Measurements from ENCODE around the gene BMI1. TPM values are rescaled to one million over a fixed set of nuclear protein-coding genes. Genes with fewer than 3 reads are reported as not detected.

Gene BMI1
- total RNA-seq, 1 experiment from 2014 or later, result 85.2 TPM

DNA sequence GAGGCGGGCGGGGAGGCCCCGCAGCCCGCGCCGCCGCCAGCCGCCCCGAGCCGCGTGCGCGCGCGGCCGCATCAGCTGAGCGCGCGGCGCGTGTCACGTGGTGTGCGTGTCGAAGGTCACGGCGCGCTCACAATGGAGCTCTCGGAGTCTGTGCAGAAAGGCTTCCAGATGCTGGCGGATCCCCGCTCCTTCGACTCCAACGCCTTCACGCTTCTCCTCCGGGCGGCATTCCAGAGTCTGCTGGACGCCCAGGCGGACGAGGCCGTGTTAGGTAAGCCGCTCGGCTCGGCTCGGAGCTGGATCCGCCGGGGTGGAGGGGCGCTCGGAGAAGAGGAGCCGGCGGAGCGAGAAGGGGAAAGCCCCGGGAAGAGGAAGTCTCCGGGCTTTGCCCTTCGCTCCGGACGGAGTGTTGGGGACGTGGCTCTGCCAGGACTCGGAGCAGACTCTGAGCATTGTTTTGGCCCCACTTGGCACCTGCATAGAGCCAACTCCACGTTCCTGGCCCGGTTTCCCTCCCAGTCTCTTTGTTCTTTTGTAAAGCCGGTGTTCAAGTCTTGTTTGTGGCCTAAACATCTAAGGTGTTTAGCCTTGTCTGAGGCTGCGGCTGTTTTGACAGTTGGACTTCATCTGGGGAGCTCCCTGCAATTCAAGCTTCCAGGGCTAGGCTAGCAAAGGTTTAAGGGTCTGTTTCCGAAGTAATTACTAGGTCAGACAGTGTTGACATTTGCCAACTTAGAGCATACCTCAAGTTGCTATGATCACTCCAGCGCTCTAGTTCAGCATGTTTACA, 4.4 kb upstream of the BMI1 start, which contains the start of gene COMMD3:
Gene COMMD3 (plus strand): TSS at position 103 of the 790 bp plus-strand sequence. CDS start 30 bp downstream, at position 133.
- intact Hi-C loops (cut with micrococcal nuclease; ENCODE audit: unreplicated experiment), result loop anchor here (5.0 kb wide), 1 partner anchor 89 kb away; no protein-coding TSS in a partner anchor
- H3K4me3 ChIP-seq (ENCODE audit: low read depth, low read length, poor library complexity, severe bottlenecking), result peak within 1 kb of the TSS; percentile 88
- no peaks in the 10 kb centered on the region for H3K9me3 ChIP-seq (ENCODE audit: low read depth, low read length, poor library complexity, severe bottlenecking)
- no peaks in the 10 kb centered on the region for H3K27me3 ChIP-seq (replicated peaks; ENCODE audit: insufficient read depth, low read depth, low read length, poor library complexity)
- H3K27ac ChIP-seq (ENCODE audit: low read depth, low read length, poor library complexity, severe bottlenecking), result peak within 1 kb of the TSS; percentile 90
- TF ChIP-seq, protein P1, sequence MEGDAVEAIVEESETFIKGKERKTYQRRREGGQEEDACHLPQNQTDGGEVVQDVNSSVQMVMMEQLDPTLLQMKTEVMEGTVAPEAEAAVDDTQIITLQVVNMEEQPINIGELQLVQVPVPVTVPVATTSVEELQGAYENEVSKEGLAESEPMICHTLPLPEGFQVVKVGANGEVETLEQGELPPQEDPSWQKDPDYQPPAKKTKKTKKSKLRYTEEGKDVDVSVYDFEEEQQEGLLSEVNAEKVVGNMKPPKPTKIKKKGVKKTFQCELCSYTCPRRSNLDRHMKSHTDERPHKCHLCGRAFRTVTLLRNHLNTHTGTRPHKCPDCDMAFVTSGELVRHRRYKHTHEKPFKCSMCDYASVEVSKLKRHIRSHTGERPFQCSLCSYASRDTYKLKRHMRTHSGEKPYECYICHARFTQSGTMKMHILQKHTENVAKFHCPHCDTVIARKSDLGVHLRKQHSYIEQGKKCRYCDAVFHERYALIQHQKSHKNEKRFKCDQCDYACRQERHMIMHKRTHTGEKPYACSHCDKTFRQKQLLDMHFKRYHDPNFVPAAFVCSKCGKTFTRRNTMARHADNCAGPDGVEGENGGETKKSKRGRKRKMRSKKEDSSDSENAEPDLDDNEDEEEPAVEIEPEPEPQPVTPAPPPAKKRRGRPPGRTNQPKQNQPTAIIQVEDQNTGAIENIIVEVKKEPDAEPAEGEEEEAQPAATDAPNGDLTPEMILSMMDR (conservative IDR thresholded peaks at IDR 0.05; ENCODE audit: low read depth, low read length), result no peak
- no peak for TF ChIP-seq EZH2 (IDR thresholded peaks at IDR 0.05; ENCODE audit: borderline replicate concordance, low read depth, low read length, poor library complexity, severe bottlenecking)
- peaks cover 20% of the 10 kb centered on the region for H3K4me1 ChIP-seq (ENCODE audit: insufficient read depth, low read length, poor library complexity, severe bottlenecking)
- CTCF ChIA-PET, result interaction anchor here (0.5 kb wide), 1 partner anchor 114 kb away, joined by 3 read pairs; no protein-coding TSS in a partner anchor
- POLR2A ChIA-PET (ENCODE audit: low non-redundant PET), result interaction anchor here (0.6 kb wide), 2 partner anchors 789 to 804 kb away, joined by 3 read pairs; no protein-coding TSS in a partner anchor
- no peaks in the 10 kb centered on the region for H3K36me3 ChIP-seq (ENCODE audit: insufficient read depth, low read length, poor library complexity, severe bottlenecking)
- peak; percentile 92 for DNase-seq (ENCODE audit: low spot score)
- no TSS peak for BruUV-seq (replicated peaks)

DNA sequence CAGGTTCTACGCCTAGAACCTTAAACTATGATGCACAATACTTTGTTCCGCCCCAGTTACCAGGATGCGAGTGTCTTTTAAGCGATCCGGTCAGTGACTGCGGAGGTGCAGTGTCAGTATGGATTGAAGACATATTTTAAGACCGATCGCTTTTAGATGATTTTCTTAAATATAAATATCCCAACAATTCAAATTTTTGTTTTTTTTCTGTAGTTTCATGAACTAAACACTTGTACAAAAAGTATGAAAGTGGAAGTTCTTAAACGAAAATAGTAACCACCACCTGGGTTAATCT, 3.9 kb upstream of the BMI1 start:
- peak overlapping the region; percentile 88 for H3K4me3 ChIP-seq (ENCODE audit: low read depth, low read length, poor library complexity, severe bottlenecking)

DNA sequence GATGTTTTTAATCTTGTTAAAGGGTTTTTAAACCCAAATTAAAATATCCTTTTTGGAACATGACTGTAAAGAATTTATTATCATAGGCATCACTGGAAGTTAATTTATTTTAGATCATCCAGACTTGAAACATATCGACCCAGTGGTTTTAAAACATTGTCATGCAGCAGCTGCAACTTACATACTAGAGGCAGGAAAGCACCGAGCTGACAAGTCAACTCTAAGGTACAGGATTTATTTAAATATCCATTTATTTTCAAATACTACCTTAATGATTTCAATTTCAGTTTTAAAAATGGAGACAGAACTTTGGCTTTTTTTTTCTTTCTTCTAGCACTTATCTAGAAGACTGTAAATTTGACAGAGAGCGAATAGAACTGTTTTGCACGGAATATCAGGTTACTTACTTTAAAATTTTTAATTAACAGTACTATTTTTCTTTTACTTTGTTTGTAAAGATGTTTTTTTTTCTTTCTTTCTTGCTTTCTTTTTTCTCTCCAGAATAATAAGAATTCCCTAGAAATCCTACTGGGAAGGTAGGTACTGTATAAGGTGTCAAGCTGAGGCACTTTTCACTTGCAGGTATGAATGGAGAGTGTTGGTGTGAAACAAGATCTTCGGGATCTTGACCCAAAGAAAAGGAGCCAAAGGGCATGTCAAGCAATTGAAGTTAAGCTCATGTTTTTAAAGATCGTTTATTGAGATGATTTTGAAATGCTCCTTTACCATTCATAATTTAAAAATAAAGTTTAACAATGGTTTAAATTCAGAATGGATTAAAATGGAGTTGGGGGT, 2.9 kb upstream of the BMI1 start:
- Histone ChIP-seq H3K27me3 (replicated peaks; ENCODE audit: insufficient read depth, low read depth, low read length, poor library complexity) (peaks cover 11% of the 10 kb centered on the region), H3K4me3 (ENCODE audit: low read depth, low read length, poor library complexity, severe bottlenecking) (peak overlapping the region; percentile 88), H3K36me3 (ENCODE audit: insufficient read depth, low read length, poor library complexity, severe bottlenecking) (no peaks in the 10 kb centered on the region), H3K4me1 (ENCODE audit: insufficient read depth, low read length, poor library complexity, severe bottlenecking) (peaks cover 25% of the 10 kb centered on the region), H3K27ac (ENCODE audit: low read depth, low read length, poor library complexity, severe bottlenecking) (no peak overlapping the region), H3K9me3 (ENCODE audit: low read depth, low read length, poor library complexity, severe bottlenecking) (no peaks in the 10 kb centered on the region)
- BruUV-seq (replicated peaks), result no TSS peak
- no peak for DNase-seq (ENCODE audit: low spot score)
- TF ChIP-seq, protein P1 (conservative IDR thresholded peaks at IDR 0.05; ENCODE audit: low read depth, low read length), result no peak
- TF ChIP-seq EZH2 (IDR thresholded peaks at IDR 0.05; ENCODE audit: borderline replicate concordance, low read depth, low read length, poor library complexity, severe bottlenecking), result no peak
- POLR2A ChIA-PET (ENCODE audit: low non-redundant PET), result no interaction called here
- CTCF ChIA-PET, result no interaction called here
- intact Hi-C loops (cut with micrococcal nuclease; ENCODE audit: unreplicated experiment), result loop anchor here (5.0 kb wide), 1 partner anchor 91 kb away; no protein-coding TSS in a partner anchor

More for the DNA sequence above, 3.9 kb upstream of the BMI1 start:
- Histone ChIP-seq H3K27ac (ENCODE audit: low read depth, low read length, poor library complexity, severe bottlenecking) (peak overlapping the region; percentile 90), H3K27me3 (replicated peaks; ENCODE audit: insufficient read depth, low read depth, low read length, poor library complexity) (peaks cover 2% of the 10 kb centered on the region), H3K36me3 (ENCODE audit: insufficient read depth, low read length, poor library complexity, severe bottlenecking) (no peaks in the 10 kb centered on the region), H3K4me1 (ENCODE audit: insufficient read depth, low read length, poor library complexity, severe bottlenecking) (peaks cover 20% of the 10 kb centered on the region), H3K9me3 (ENCODE audit: low read depth, low read length, poor library complexity, severe bottlenecking) (no peaks in the 10 kb centered on the region)
- ChIA-PET CTCF (no interaction called here), POLR2A (ENCODE audit: low non-redundant PET) (no interaction called here)
- TF ChIP-seq, protein P1 (conservative IDR thresholded peaks at IDR 0.05; ENCODE audit: low read depth, low read length), result no peak
- TF ChIP-seq EZH2 (IDR thresholded peaks at IDR 0.05; ENCODE audit: borderline replicate concordance, low read depth, low read length, poor library complexity, severe bottlenecking), result no peak
- intact Hi-C loops (cut with micrococcal nuclease; ENCODE audit: unreplicated experiment), result loop anchor here (5.0 kb wide), 1 partner anchor 90 kb away; no protein-coding TSS in a partner anchor
- no peak for DNase-seq (ENCODE audit: low spot score)
- BruUV-seq (replicated peaks), result TSS peak; percentile 46

Measured in A673 (cell line).